ENCODE data around the gene ITPR1. TPM values are rescaled to one million over a fixed set of nuclear protein-coding genes. Genes with fewer than 3 reads are reported as not detected.

ITPR1 gene
- total RNA-seq, 1 experiment from 2014 or later: 11.3 TPM

DNA sequence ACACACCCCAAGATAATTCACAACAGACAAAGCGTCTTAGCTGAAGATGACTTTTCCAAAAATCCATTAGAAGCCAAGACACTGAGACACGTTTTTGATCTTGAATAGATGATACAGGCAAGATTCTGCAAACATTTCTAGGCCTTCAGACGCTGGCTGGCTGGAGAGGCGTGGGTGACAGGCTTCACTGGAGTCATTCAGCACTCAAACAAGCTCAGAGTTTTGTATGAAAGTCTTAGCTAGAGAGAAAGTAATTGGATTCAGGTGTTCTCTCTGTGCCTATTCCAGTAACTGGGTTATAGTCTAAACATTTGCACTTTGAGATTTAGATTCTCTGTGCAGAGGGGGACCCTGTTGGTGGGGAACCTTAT is 338.4 kb downstream of the ITPR1 start:
- Histone ChIP-seq H3K27ac (peak overlapping the region; percentile 96), H2AFZ (peak overlapping the region; percentile 72; the same call in 1 of the 2 replicates), H3K36me3 (ENCODE audit: low read depth) (no peaks in the 10 kb centered on the region), H3K4me3 (peak overlapping the region; percentile 47; the same call in 1 of the 2 replicates), H4K20me1 (ENCODE audit: insufficient read depth) (no peaks in the 10 kb centered on the region), H3K9me3 (ENCODE audit: insufficient read depth, low read depth) (no peaks in the 10 kb centered on the region), H3F3A (ENCODE audit: insufficient read depth, low read depth) (peaks cover 32% of the 10 kb centered on the region), H3K79me2 (ENCODE audit: low read depth) (no peaks in the 10 kb centered on the region), H3K27me3 (ENCODE audit: insufficient read depth, low read depth) (no peaks in the 10 kb centered on the region), H3K4me2 (peak overlapping the region; percentile 73), H3K4me1 (replicated peaks; ENCODE audit: insufficient read depth) (peaks cover 57% of the 10 kb centered on the region), H3K9me2 (ENCODE audit: insufficient read depth) (no peaks in the 10 kb centered on the region)
- TF ChIP-seq EZH2 (IDR thresholded peaks at IDR 0.05; ENCODE audit: low read depth) (no peak), CTCF (conservative IDR thresholded peaks at IDR 0.05) (no peak)
- intact Hi-C loops (cut with micrococcal nuclease; ENCODE audit: unreplicated experiment): loop anchor here (1.0 to 2.0 kb wide), 3 partner anchors 21 to 146 kb away; no protein-coding TSS in a partner anchor
- POLR2A ChIA-PET (ENCODE audit: unreplicated experiment): interaction anchor here (0.6 kb wide), 1 partner anchor 83 kb away, joined by 3 read pairs; no protein-coding TSS in a partner anchor
- DNase-seq: no peak
- TSS peak; percentile 83 for BruUV-seq (replicated peaks)
- CTCF ChIA-PET: interaction anchor here (0.6 kb wide), 1 partner anchor 112 kb away, joined by 5 read pairs; no protein-coding TSS in a partner anchor

DNA sequence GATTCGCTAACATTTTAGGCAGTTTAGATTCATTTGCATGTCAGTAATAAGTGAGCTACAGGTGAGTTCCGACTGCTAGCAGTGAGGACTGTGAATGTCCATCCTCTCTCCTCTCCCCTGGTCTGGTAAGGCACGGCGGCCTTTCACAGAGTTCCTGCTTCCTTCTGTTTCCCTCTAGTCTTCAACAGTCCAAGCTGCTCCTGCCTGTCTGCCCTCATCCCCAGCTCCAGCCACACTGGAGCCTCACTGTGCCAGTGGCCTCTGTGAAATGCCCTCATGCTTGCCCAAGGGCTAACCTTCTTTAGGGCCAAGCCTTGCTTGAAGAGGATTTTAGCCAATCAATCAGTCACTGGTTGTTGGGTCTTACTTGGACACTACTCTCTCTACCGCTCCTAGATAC is 340.3 kb downstream of the ITPR1 start:
- Histone ChIP-seq H3K9me2 (ENCODE audit: insufficient read depth) (no peaks in the 10 kb centered on the region), H3K27me3 (ENCODE audit: insufficient read depth, low read depth) (no peaks in the 10 kb centered on the region), H3K4me1 (replicated peaks; ENCODE audit: insufficient read depth) (peaks cover 41% of the 10 kb centered on the region), H3K36me3 (ENCODE audit: low read depth) (no peaks in the 10 kb centered on the region), H4K20me1 (ENCODE audit: insufficient read depth) (no peaks in the 10 kb centered on the region), H3K79me2 (ENCODE audit: low read depth) (no peaks in the 10 kb centered on the region), H3K27ac (no peak overlapping the region), H3F3A (ENCODE audit: insufficient read depth, low read depth) (peaks cover 32% of the 10 kb centered on the region), H3K4me2 (no peak overlapping the region), H3K4me3 (no peak overlapping the region), H3K9me3 (ENCODE audit: insufficient read depth, low read depth) (no peaks in the 10 kb centered on the region), H2AFZ (no peak overlapping the region)
- no TSS peak for BruUV-seq (replicated peaks)
- DNase-seq: no peak
- ChIA-PET CTCF (no interaction called here), POLR2A (ENCODE audit: unreplicated experiment) (no interaction called here)
- intact Hi-C loops (cut with micrococcal nuclease; ENCODE audit: unreplicated experiment): no loop called here
- TF ChIP-seq EZH2 (IDR thresholded peaks at IDR 0.05; ENCODE audit: low read depth) (no peak), CTCF (conservative IDR thresholded peaks at IDR 0.05) (no peak)

DNA sequence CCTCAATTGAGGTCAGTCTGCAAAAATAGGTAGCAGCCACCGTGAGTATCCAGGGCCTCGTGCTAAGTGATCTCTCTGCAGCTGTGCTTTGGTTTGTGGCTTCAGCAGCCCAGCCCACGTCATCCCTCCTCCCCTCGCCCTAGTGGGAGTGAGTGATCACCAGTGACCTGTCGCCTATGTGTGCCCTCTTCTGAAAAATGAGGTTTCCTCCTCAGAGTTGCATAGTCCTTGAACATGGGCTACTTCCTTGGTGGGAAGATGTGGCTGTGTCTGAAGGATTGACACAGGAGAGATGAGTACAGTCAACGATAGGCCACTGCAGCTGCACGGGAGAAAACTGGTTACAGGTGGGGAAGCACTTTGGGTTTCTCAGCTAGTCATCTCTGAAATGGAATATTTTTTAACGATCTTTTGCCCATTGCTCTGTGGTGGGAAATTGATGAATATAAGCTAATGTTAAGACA is 341.3 kb downstream of the ITPR1 start:
- CTCF ChIA-PET: no interaction called here
- no peak overlapping the region for H2AFZ ChIP-seq
- intact Hi-C loops (cut with micrococcal nuclease; ENCODE audit: unreplicated experiment): no loop called here

More for the DNA sequence above, 341.3 kb downstream of the ITPR1 start:
- TF ChIP-seq EZH2 (IDR thresholded peaks at IDR 0.05; ENCODE audit: low read depth) (no peak), CTCF (conservative IDR thresholded peaks at IDR 0.05) (no peak)
- Histone ChIP-seq H3K9me3 (ENCODE audit: insufficient read depth, low read depth) (no peaks in the 10 kb centered on the region), H3K4me1 (replicated peaks; ENCODE audit: insufficient read depth) (peaks cover 31% of the 10 kb centered on the region), H3K4me3 (no peak overlapping the region), H3K27ac (no peak overlapping the region), H3K36me3 (ENCODE audit: low read depth) (no peaks in the 10 kb centered on the region), H4K20me1 (ENCODE audit: insufficient read depth) (no peaks in the 10 kb centered on the region), H3F3A (ENCODE audit: insufficient read depth, low read depth) (peaks cover 32% of the 10 kb centered on the region), H3K79me2 (ENCODE audit: low read depth) (no peaks in the 10 kb centered on the region), H3K4me2 (no peak overlapping the region), H3K9me2 (ENCODE audit: insufficient read depth) (no peaks in the 10 kb centered on the region), H3K27me3 (ENCODE audit: insufficient read depth, low read depth) (no peaks in the 10 kb centered on the region)
- POLR2A ChIA-PET (ENCODE audit: unreplicated experiment): no interaction called here
- no peak for DNase-seq
- no TSS peak for BruUV-seq (replicated peaks)

Measured in PC-9 (cell line).